ENCODE data around the gene CDHR1. TPM values are rescaled to one million over a fixed set of nuclear protein-coding genes. Genes with fewer than 3 reads are reported as not detected.
"Not testable (repeated sequence)": the region's sequence is repeated elsewhere in the genome, so short reads cannot be mapped to it uniquely, and the experiment has no call there.

CDHR1 gene
- total RNA-seq, 1 donor from 2014 or later, result 4.3 TPM

DNA sequence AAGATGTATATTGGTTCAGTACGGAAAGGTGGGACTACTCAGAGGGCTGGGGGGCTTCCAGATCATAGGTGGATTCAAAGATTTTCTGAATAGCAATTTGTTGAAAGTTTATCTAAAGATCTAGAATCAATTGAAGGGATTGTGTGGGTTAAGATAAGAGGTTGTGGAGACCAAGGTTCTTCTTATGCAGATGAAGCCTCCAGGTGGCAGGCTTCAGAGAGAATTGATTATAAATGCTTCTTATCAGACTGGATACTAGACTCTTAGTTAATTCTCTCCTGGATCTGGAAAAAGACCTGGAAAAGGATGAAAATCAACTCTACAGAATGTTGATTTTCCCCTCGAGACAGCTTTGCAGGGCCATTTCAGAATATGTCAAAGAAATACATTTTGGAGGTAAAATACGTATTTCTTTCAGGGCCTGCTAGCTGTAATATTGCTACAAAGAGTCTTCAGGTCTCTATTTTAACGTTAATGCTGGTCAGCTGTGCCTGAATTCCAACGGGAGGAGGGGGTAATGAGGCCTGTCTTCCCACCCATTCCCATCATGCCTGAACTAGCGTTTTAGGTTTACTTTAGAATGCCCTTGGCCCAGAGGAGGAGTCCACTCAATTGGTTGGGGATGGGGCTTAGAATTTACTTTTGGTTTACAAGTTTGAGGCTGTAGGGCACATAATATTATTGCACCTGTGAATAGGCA lies 33.5 kb upstream of the CDHR1 start:
- TF ChIP-seq, protein P1, sequence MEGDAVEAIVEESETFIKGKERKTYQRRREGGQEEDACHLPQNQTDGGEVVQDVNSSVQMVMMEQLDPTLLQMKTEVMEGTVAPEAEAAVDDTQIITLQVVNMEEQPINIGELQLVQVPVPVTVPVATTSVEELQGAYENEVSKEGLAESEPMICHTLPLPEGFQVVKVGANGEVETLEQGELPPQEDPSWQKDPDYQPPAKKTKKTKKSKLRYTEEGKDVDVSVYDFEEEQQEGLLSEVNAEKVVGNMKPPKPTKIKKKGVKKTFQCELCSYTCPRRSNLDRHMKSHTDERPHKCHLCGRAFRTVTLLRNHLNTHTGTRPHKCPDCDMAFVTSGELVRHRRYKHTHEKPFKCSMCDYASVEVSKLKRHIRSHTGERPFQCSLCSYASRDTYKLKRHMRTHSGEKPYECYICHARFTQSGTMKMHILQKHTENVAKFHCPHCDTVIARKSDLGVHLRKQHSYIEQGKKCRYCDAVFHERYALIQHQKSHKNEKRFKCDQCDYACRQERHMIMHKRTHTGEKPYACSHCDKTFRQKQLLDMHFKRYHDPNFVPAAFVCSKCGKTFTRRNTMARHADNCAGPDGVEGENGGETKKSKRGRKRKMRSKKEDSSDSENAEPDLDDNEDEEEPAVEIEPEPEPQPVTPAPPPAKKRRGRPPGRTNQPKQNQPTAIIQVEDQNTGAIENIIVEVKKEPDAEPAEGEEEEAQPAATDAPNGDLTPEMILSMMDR (IDR thresholded peaks at IDR 0.05; ENCODE audit: insufficient read depth, low read length, poor library complexity, severe bottlenecking), result no peak
- H3K27me3 ChIP-seq (ENCODE audit: control insufficient read depth, insufficient read depth, low read length), result no peaks in the 10 kb centered on the region
- no peaks in the 10 kb centered on the region for H3K36me3 ChIP-seq (ENCODE audit: control insufficient read depth, insufficient read depth, low read length)
- no peak overlapping the region for H3K4me3 ChIP-seq (ENCODE audit: low read depth, low read length)
- no peak for DNase-seq (ENCODE audit: low read depth)

DNA sequence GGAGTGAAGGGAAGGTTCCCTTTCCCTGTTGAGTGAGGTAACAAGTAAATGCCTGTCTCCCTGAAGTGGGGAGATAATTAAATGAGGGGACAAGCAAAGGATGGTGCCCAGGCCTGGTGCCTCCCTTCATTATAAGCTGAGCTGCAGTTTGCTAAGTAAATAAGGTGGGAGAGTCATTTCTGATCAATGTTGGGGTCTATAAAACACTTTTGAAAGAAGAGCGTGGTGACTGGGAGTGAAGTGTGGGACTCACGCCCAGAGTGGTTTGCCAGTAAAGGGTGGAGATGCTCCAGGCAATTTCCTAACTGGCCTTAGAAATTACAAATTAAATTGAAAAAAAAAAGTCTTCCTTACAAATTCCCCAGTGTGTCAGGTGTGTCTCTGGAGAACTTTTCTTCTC lies 30.3 kb upstream of the CDHR1 start:
- TF ChIP-seq, protein P1 (IDR thresholded peaks at IDR 0.05; ENCODE audit: insufficient read depth, low read length, poor library complexity, severe bottlenecking), result no peak
- no peaks in the 10 kb centered on the region for H3K27me3 ChIP-seq (ENCODE audit: control insufficient read depth, insufficient read depth, low read length)
- no peak overlapping the region for H3K4me3 ChIP-seq (ENCODE audit: low read depth, low read length)
- no peaks in the 10 kb centered on the region for H3K36me3 ChIP-seq (ENCODE audit: control insufficient read depth, insufficient read depth, low read length)
- DNase-seq (ENCODE audit: low read depth), result no peak

DNA sequence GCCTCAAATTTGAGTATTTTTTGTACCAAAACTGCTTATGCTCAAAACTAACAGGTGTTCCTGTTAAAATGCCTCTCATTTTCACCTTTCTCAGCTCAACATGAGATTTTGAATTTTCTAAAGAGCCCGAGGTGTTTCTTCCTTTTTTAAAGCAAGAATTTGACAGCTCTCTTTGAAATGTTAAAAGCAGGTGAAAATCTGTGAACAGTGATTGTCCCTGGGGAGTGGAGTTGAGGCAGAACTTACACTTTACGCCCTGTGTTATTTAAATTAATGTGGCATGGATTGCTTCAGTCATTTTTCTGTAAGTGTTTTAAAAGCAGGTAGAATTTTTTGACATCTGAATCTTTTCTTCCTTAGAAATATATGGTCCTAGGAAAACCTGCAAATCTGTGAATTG lies 29.9 kb upstream of the CDHR1 start:
- TF ChIP-seq, protein P1 (IDR thresholded peaks at IDR 0.05; ENCODE audit: insufficient read depth, low read length, poor library complexity, severe bottlenecking), result no peak
- no peak for DNase-seq (ENCODE audit: low read depth)
- H3K4me3 ChIP-seq (ENCODE audit: low read depth, low read length), result no peak overlapping the region
- no peaks in the 10 kb centered on the region for H3K27me3 ChIP-seq (ENCODE audit: control insufficient read depth, insufficient read depth, low read length)
- no peaks in the 10 kb centered on the region for H3K36me3 ChIP-seq (ENCODE audit: control insufficient read depth, insufficient read depth, low read length)

DNA sequence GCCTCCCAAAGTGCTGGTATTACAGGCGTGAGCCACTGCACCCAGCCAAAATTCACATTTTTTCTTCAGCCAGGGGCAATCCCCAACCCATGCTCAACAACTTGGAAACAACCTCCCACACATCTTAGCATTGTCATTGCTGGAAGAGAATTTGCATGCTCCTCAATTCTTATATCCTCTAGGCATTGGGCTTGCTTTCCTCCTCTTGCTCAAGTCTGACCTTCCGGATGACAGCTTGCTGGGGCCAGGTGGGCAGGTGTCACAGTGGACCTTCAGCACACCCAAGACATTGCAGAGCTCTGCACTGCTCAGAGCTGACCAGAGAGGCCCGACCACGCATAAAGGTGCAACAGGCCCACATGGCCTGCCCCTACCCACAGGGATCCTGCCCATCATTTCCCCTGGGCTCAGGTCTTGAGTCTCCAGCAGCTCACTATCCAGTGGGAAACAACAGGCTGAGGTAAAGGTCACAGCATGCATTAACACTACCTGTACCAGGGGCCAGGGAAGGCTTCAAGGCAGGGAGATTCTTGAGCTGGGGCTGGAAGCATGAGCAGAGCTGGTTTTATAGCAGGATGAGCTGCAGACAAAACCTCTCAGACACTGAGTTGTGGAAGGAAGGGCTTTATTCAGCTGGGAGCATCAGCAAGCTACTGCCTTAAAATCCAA lies 27.6 kb upstream of the CDHR1 start:
- no peak for DNase-seq (ENCODE audit: low read depth)
- TF ChIP-seq, protein P1 (IDR thresholded peaks at IDR 0.05; ENCODE audit: insufficient read depth, low read length, poor library complexity, severe bottlenecking), result no peak
- Histone ChIP-seq H3K36me3 (ENCODE audit: control insufficient read depth, insufficient read depth, low read length) (no peaks in the 10 kb centered on the region), H3K4me3 (ENCODE audit: low read depth, low read length) (no peak overlapping the region), H3K27me3 (ENCODE audit: control insufficient read depth, insufficient read depth, low read length) (no peaks in the 10 kb centered on the region)

DNA sequence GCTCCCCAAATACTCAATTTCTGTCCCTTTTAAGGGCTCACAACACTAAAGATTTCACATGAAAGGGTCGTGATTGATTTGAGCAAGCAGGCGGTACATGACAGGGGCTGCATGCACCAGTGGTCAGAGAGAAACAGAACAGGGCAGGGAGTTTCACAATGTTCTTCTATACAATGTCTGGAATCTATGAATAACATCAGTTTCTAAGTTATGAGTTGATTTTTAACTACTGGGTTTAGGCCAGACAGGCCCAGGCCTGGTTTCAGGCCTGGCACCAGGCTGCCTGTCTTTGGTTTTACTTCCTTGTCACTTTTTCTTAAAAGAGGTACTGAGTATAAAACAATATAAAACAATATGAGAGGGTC lies 27.1 kb upstream of the CDHR1 start:
- not testable (repeated sequence) for DNase-seq (ENCODE audit: low read depth); H3K4me3 ChIP-seq (ENCODE audit: low read depth, low read length); H3K36me3 ChIP-seq (ENCODE audit: control insufficient read depth, insufficient read depth, low read length); H3K27me3 ChIP-seq (ENCODE audit: control insufficient read depth, insufficient read depth, low read length)

DNA sequence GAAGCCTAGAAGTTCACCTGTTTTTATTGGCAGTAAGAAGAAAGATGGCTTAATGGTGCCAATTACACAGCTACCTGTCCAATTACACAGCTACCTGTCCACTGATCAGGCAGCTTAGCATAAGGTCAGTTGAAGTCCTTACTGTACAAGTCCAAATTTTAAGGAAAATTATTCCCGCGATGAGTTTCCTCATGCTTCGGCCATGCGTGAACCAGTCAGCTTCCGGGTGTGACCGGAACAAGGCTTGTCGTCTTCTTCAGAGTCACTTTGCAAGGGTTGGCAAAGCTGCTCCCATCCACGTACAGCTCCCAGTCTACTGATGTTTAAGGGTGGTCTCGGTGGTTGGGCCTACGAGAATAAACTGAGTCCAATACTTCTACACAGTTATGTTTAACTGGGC lies 26.0 kb upstream of the CDHR1 start:
- H3K36me3 ChIP-seq (ENCODE audit: control insufficient read depth, insufficient read depth, low read length); H3K4me3 ChIP-seq (ENCODE audit: low read depth, low read length); DNase-seq (ENCODE audit: low read depth); H3K27me3 ChIP-seq (ENCODE audit: control insufficient read depth, insufficient read depth, low read length): not testable (repeated sequence)

DNA sequence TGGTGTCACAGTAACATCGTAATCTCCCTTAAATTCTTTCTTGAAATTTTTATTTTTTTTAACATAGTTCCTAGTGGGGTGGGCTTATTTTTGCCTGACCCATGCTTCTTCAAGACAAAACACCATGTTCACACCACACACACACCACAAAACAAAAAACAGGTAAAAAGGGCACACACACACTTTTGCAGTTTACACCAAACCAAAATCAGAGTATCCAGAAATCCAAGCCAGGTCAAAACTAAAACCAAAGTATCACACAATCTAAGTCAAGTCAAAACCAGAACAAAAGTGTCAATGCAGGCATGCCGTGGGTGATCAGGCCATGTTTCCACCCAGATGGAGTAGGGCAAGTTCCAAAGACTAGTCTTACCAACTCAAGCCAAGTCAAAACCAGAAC lies 23.1 kb upstream of the CDHR1 start:
- peak overlapping the region; percentile 35 for H3K4me3 ChIP-seq (ENCODE audit: low read depth, low read length)

DNA sequence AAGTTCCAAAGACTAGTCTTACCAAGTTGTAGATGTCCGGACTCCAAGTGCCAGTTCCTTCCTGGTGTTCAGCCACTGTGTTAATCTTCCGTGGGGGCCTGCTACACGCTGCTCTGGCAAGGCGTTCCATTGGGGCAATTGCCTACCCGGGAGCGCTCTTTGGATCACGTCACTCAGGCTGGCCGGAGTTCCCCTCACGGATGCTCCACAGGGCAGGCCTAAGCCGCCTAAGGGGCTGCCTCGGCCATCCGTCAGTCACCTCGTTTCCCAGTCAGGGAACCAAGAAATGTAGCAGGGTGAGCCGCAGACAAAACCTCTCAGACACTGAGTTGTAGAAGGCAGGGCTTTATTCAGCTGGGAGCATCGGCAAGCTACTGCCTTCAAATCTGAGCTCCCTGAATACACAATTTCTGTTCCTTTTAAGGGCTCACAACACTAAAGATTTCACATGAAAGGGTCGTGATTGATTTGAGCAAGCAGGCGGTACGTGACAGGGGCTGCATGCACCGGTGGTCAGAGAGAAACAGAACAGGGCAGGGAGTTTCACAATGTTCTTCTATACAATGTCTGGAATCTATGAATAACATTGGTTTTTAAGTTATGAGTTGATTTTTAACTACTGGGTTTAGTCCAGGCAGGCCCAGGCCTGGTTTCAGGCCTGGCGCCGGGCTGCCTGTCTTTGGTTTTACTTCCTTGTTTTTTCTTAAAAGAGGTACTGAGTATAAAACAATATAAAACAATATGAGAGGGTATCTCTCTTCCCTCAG lies 22.5 kb upstream of the CDHR1 start:
- H3K27me3 ChIP-seq (ENCODE audit: control insufficient read depth, insufficient read depth, low read length); DNase-seq (ENCODE audit: low read depth); H3K36me3 ChIP-seq (ENCODE audit: control insufficient read depth, insufficient read depth, low read length): not testable (repeated sequence)
- peak overlapping the region; percentile 35 for H3K4me3 ChIP-seq (ENCODE audit: low read depth, low read length)

More for the DNA sequence above, 23.1 kb upstream of the CDHR1 start:
- not testable (repeated sequence) for DNase-seq (ENCODE audit: low read depth); H3K36me3 ChIP-seq (ENCODE audit: control insufficient read depth, insufficient read depth, low read length); H3K27me3 ChIP-seq (ENCODE audit: control insufficient read depth, insufficient read depth, low read length)

Measured in kidney epithelial cell (primary cell).